Subcutaneous abdominal adipose tissue (tissue), 5 donors: ENCODE data around the gene DLG2.

Experiments used
- H3K27ac ChIP-seq: one replicate; pipeline ENCODE4 v1.7.0; 2013; ENCODE audit warnings: low read depth, mild to moderate bottlenecking, inconsistent platforms, low read length, moderate library complexity
- H3K27me3 ChIP-seq, 5 donors: one replicate each; pipeline ENCODE4 v1.7.0; 2013; ENCODE audit warnings: low read length in 5 of 5, inconsistent platforms in 1 of 5; ENCODE audit not compliant: control insufficient read depth in 5 of 5, insufficient read depth in 4 of 5
- H3K36me3 ChIP-seq, 5 donors: one replicate each; pipeline ENCODE4 v1.7.0; 2013; ENCODE audit warnings: low read length in 5 of 5; ENCODE audit not compliant: control insufficient read depth in 5 of 5, insufficient read depth in 5 of 5
- H3K4me1 ChIP-seq, 5 donors: one replicate each; pipeline ENCODE4 v1.7.0; 2013; ENCODE audit warnings: low read length in 5 of 5, mild to moderate bottlenecking in 3 of 5, moderate library complexity in 1 of 5; ENCODE audit not compliant: control insufficient read depth in 5 of 5, insufficient read depth in 5 of 5
- H3K4me3 ChIP-seq, 5 donors: one replicate each; pipeline ENCODE4 v1.7.0; 2013; ENCODE audit warnings: low read length in 5 of 5, low read depth in 1 of 5
- H3K9ac ChIP-seq, 5 donors: one replicate each; pipeline ENCODE4 v1.7.0; 2013; ENCODE audit warnings: low read length in 5 of 5, mild to moderate bottlenecking in 4 of 5, moderate library complexity in 3 of 5
- H3K9me3 ChIP-seq, 5 donors: one replicate each; pipeline ENCODE4 v1.7.0; 2013; ENCODE audit warnings: low read length in 5 of 5; ENCODE audit not compliant: control insufficient read depth in 5 of 5
- donor health status: healthy.
- donor health status: healthy.
- donor health status: healthy.
- donor health status: healthy.
- donor health status: healthy.

The DLG2 gene

DNA sequence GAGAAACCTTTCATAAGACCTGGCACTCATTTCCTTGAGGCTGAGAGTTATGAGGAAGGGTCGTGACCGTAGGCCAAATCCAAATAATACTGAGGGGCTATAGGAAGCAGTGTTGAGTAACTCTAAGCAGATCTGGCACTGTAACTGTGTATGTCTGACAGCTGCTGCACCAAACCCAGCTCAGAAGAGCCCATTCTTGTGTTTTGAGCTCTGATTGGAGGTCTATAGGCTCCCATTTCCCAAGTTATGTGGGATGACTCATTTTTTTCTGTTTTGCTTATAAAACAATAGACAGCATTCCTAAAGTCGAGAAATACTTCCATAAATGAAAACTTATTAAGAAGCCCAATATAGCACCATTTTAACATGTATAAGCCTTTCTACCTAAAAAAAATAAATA is 645.8 kb downstream of the DLG2 start:
- no peaks in the 10 kb centered on the region for H3K4me1 ChIP-seq
- H3K27me3 ChIP-seq = no peaks in the 10 kb centered on the region
- no peak overlapping the region for H3K27ac ChIP-seq
- no peak overlapping the region for H3K4me3 ChIP-seq
- peaks cover 0 to 6% (median 5%) of the 10 kb centered on the region in 5 donors for H3K9me3 ChIP-seq
- no peaks in the 10 kb centered on the region for H3K36me3 ChIP-seq
- H3K9ac ChIP-seq = no peak overlapping the region

DNA sequence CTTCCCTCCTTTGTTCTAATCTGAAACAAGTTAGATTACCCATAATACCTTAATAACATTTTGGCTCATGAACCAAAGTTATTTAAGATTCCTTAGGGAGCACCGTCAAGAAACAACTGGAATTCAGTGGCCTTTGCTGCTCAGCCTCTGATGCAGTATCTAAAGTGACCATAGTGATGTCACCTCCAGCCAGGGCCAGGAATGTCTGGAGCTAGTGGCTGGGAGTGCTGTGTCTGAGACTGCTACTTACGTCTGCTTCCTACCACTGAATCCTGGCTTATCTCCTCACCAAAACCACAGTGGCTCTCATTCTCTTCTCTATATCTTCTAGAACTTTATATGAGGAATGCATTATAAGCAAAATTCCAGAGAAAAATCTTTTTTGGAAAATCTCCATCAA is 658.0 kb downstream of the DLG2 start:
- H3K4me3 ChIP-seq = no peak overlapping the region
- H3K4me1 ChIP-seq = no peaks in the 10 kb centered on the region
- no peak overlapping the region for H3K27ac ChIP-seq
- H3K27me3 ChIP-seq = no peaks in the 10 kb centered on the region
- H3K9me3 ChIP-seq = peaks cover 0 to 2% (median 0%) of the 10 kb centered on the region in 5 donors
- no peak overlapping the region for H3K9ac ChIP-seq
- no peaks in the 10 kb centered on the region for H3K36me3 ChIP-seq

GRCh38 chr11:84965484-84965883 is 661.7 kb downstream of the DLG2 start:
- no peak overlapping the region for H3K9ac ChIP-seq
- no peak overlapping the region for H3K27ac ChIP-seq
- H3K4me1 ChIP-seq = no peaks in the 10 kb centered on the region

DNA sequence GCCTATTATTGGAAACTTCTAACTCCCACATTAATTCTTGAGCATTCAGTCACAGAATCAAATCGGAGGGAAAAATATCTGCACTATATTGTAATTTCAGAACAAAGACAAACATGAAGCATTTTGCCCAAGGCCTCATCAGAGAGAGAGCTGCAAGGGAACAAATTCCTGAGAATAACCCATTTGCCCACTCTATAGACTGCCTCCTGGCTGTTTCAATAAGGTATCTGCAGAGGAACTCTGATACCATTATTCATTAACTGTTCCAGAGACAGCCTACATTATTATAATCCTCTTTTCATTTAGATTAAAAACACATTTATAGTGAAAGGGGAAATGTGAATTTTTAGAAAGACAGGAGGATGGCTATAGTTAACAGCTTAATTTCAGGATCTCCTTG is 663.9 kb downstream of the DLG2 start:
- no peaks in the 10 kb centered on the region for H3K27me3 ChIP-seq
- no peaks in the 10 kb centered on the region for H3K9me3 ChIP-seq
- H3K4me3 ChIP-seq = no peak overlapping the region
- H3K9ac ChIP-seq = no peak overlapping the region
- H3K36me3 ChIP-seq = no peaks in the 10 kb centered on the region
- no peaks in the 10 kb centered on the region for H3K4me1 ChIP-seq
- H3K27ac ChIP-seq = no peak overlapping the region

More at GRCh38 chr11:84965484-84965883, 661.7 kb downstream of the DLG2 start:
- Histone ChIP-seq H3K36me3 (no peaks in the 10 kb centered on the region), H3K27me3 (no peaks in the 10 kb centered on the region), H3K9me3 (peaks cover 0 to 2% (median 0%) of the 10 kb centered on the region in 5 donors), H3K4me3 (no peak overlapping the region)

DNA sequence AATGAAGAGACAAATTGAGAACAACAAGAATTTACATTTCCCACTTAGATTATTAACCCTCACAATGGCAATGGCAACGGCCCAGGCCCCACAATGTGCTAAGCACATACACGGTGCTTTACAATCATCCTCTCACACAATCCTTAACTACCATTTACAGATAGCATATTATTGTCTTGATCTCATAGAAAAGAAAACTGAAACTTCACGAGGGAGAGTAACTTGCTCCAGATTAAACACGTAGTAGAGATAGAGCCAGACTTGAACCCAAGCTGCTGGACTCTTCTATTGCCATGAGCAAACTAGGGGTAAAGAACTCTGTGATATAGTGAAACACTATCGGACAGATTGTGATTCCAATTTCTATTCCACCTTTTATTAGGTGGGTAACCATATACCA is 665.1 kb downstream of the DLG2 start:
- no peak overlapping the region for H3K4me3 ChIP-seq
- no peaks in the 10 kb centered on the region for H3K27me3 ChIP-seq
- H3K9me3 ChIP-seq = no peaks in the 10 kb centered on the region
- H3K4me1 ChIP-seq = no peaks in the 10 kb centered on the region
- H3K27ac ChIP-seq = no peak overlapping the region
- no peak overlapping the region for H3K9ac ChIP-seq
- H3K36me3 ChIP-seq = no peaks in the 10 kb centered on the region

DNA sequence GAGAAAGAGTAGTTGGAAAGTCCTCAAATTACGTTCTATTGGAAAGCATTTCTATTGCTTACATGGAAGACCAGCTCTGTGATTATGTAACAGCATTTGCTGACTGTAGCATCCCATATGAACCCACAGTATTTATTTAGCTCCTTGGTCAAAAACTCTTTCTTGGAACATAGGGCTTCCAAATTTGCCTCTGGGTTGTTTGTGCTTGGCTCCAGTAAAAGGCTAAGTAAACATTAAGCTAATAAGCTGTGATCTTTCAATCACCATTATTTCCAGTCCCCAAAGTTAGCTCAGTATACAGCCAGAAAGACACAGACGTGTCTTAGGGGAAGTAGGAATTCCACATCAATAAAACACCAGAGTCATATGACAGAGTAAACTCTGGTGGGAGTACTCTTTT is 668.8 kb downstream of the DLG2 start:
- Histone ChIP-seq H3K27ac (no peak overlapping the region), H3K9me3 (no peaks in the 10 kb centered on the region)

DNA sequence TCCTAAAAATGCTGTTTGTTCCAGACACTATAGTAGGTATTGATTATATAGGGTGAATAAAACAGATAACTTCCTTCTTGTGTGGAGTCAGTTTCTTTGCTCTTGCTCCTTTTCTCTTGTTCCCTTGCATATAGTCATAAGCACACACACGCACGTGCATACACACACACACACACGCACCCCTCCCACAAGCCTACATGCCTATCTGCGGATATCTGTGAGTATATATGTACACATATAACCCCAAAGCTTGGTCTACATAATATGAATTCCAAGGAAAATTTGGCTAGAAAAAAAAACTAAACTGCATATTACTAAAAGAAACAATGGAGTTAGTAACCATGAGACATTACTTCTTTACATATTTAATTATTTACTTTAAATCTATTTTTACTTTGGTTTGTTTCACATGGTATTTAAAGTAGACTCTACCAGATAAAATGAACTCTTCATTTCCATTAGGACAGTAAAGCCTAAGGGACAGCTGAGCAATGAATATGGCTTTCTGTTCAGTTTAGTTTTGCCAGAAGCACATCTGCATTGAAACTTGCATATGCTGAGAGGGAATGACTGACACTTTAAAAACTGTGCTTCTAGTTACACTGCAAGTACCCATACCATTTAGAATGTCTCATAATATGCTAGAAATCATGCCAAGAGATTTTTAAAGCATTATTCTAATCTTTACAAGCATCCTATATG is 676.4 kb downstream of the DLG2 start:
- Histone ChIP-seq H3K36me3 (no peaks in the 10 kb centered on the region), H3K27me3 (no peaks in the 10 kb centered on the region), H3K4me1 (no peaks in the 10 kb centered on the region), H3K9me3 (peaks cover 0 to 6% (median 0%) of the 10 kb centered on the region in 5 donors), H3K27ac (no peak overlapping the region), H3K9ac (no peak overlapping the region), H3K4me3 (no peak overlapping the region)

More for the DNA sequence above, 668.8 kb downstream of the DLG2 start:
- Histone ChIP-seq H3K4me1 (no peaks in the 10 kb centered on the region), H3K4me3 (no peak overlapping the region), H3K27me3 (no peaks in the 10 kb centered on the region), H3K9ac (no peak overlapping the region), H3K36me3 (no peaks in the 10 kb centered on the region)

- Histone ChIP-seq H3K36me3 (no peaks in the 10 kb centered on the region), H3K4me3 (no peak overlapping the region), H3K27me3 (no peaks in the 10 kb centered on the region), H3K27ac (no peak overlapping the region), H3K4me1 (no peaks in the 10 kb centered on the region), H3K9ac (no peak overlapping the region), H3K9me3 (peaks cover 0 to 15% (median 8%) of the 10 kb centered on the region in 5 donors)
These were observed 679.1 kb downstream of the DLG2 start for GRCh38 chr11:84947970-84948580.

DNA sequence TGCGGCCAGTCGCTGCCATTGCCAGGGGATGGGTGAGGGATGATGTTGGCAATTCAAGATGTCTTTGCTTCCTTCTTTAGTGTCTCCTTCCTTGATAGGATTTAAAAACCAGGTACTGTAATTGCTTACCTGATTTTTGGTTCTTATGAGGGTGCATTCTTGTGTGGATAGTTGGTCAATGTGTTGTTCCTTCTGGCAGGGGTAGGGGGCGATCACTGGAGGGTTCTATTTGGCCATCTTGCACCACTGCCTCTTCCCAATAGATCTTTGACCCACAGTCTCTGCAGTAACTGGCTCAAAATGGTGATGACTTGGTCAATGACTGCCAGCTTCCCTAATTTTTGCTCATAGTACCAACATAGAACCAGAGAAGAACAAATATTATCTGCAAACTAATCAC is 680.1 kb downstream of the DLG2 start:
- Histone ChIP-seq H3K27ac (no peak overlapping the region), H3K36me3 (no peaks in the 10 kb centered on the region), H3K9ac (no peak overlapping the region), H3K9me3 (peaks cover 0 to 15% (median 8%) of the 10 kb centered on the region in 5 donors), H3K27me3 (no peaks in the 10 kb centered on the region), H3K4me1 (no peaks in the 10 kb centered on the region), H3K4me3 (no peak overlapping the region)

DNA sequence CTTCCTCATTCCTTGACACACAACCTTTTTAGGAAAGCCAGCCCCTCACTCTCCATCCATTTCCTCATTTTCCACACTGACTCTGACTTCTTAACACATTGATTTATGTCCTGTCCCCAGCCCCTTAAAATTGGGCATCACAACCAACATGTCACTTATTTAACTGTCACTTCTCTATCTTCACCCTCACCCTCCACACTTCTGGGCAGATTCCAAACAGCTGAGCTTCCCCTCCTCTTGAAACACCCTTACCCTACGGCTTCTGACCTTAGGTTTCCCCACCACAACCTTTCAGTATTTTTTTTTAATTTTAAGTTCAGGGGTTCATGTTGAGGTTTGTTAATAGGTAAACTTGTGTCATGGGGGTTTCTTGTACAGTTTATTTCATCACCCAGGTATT is 696.3 kb downstream of the DLG2 start:
- H3K9me3 ChIP-seq = peaks cover 0 to 11% (median under 1%) of the 10 kb centered on the region in 5 donors
- no peaks in the 10 kb centered on the region for H3K27me3 ChIP-seq
- H3K4me1 ChIP-seq = no peaks in the 10 kb centered on the region
- H3K36me3 ChIP-seq = no peaks in the 10 kb centered on the region
- H3K4me3 ChIP-seq = no peak overlapping the region
- H3K9ac ChIP-seq = no peak overlapping the region
- H3K27ac ChIP-seq = no peak overlapping the region
